ENCODE results near the gene RAB36. TPM values are rescaled to one million over a fixed set of nuclear protein-coding genes. Genes with fewer than 3 reads are reported as not detected.
A peak's percentile ranks its signal among the peaks of the same experiment; 100 is the strongest.

The RAB36 gene
- total RNA-seq, 1 donor from 2014 or later, result 0.26 TPM

GRCh38 chr22:23099531-23099804 lies 45.8 kb upstream of the RAB36 start:
- Histone ChIP-seq H3K27me3 (ENCODE audit: control insufficient read depth, insufficient read depth, low read length) (no peaks in the 10 kb centered on the region), H3K4me3 (ENCODE audit: low read depth, low read length) (no peak overlapping the region), H3K36me3 (ENCODE audit: control insufficient read depth, insufficient read depth, low read length) (no peaks in the 10 kb centered on the region)
- FAIRE-seq, result no peak
- DNase-seq (ENCODE audit: low read depth), result no peak
- no peak for TF ChIP-seq CTCF (IDR thresholded peaks at IDR 0.05; ENCODE audit: insufficient read depth, low read length, severe bottlenecking)

GRCh38 chr22:23100124-23100801 lies 45.0 kb upstream of the RAB36 start:
- no peak for DNase-seq (ENCODE audit: low read depth)
- FAIRE-seq, result peak; percentile 7
- Histone ChIP-seq H3K27me3 (ENCODE audit: control insufficient read depth, insufficient read depth, low read length) (no peaks in the 10 kb centered on the region), H3K4me3 (ENCODE audit: low read depth, low read length) (no peak overlapping the region), H3K36me3 (ENCODE audit: control insufficient read depth, insufficient read depth, low read length) (no peaks in the 10 kb centered on the region)
- TF ChIP-seq CTCF (IDR thresholded peaks at IDR 0.05; ENCODE audit: insufficient read depth, low read length, severe bottlenecking), result no peak

GRCh38 chr22:23101524-23101923 lies 43.8 kb upstream of the RAB36 start:
- no peaks in the 10 kb centered on the region for H3K36me3 ChIP-seq (ENCODE audit: control insufficient read depth, insufficient read depth, low read length)
- DNase-seq (ENCODE audit: low read depth), result no peak
- H3K27me3 ChIP-seq (ENCODE audit: control insufficient read depth, insufficient read depth, low read length), result no peaks in the 10 kb centered on the region
- no peak for FAIRE-seq
- TF ChIP-seq CTCF (IDR thresholded peaks at IDR 0.05; ENCODE audit: insufficient read depth, low read length, severe bottlenecking), result no peak
- H3K4me3 ChIP-seq (ENCODE audit: low read depth, low read length), result no peak overlapping the region

- no peaks in the 10 kb centered on the region for H3K27me3 ChIP-seq (ENCODE audit: control insufficient read depth, insufficient read depth, low read length)
- no peak for TF ChIP-seq CTCF (IDR thresholded peaks at IDR 0.05; ENCODE audit: insufficient read depth, low read length, severe bottlenecking)
- no peak overlapping the region for H3K4me3 ChIP-seq (ENCODE audit: low read depth, low read length)
- FAIRE-seq, result no peak
- H3K36me3 ChIP-seq (ENCODE audit: control insufficient read depth, insufficient read depth, low read length), result no peaks in the 10 kb centered on the region
- no peak for DNase-seq (ENCODE audit: low read depth)
Observed at GRCh38 chr22:23102002-23102655, 43.1 kb upstream of the RAB36 start.

- no peak for FAIRE-seq
- DNase-seq (ENCODE audit: low read depth), result no peak
- no peak for TF ChIP-seq CTCF (IDR thresholded peaks at IDR 0.05; ENCODE audit: insufficient read depth, low read length, severe bottlenecking)
- H3K4me3 ChIP-seq (ENCODE audit: low read depth, low read length), result no peak overlapping the region
- H3K36me3 ChIP-seq (ENCODE audit: control insufficient read depth, insufficient read depth, low read length), result no peaks in the 10 kb centered on the region
- no peaks in the 10 kb centered on the region for H3K27me3 ChIP-seq (ENCODE audit: control insufficient read depth, insufficient read depth, low read length)
Observed at GRCh38 chr22:23102776-23103175, 42.5 kb upstream of the RAB36 start.
